Measurements from ENCODE around the gene NACC1. TPM values are rescaled to one million over a fixed set of nuclear protein-coding genes. Genes with fewer than 3 reads are reported as not detected.

Gene NACC1
- total RNA-seq: 10 to 100 TPM; 25.4 to 27.3 TPM

GRCh38 chr19:13117772-13118423 is at the start of gene NACC1:
Gene NACC1 (plus strand): TSS chr19:13118264. CDS start chr19:13135208, 16,944 bp downstream.
- no peaks in the 10 kb centered on the region for H3K27me3 ChIP-seq
- TF ChIP-seq CTCF (IDR thresholded peaks at IDR 0.05): no peak
- peak within 1 kb of the TSS; percentile 95 to 99 for H3K4me3 ChIP-seq
- H3K27ac ChIP-seq: peak within 1 kb of the TSS; percentile 75 to 81
- H3K4me1 ChIP-seq: peaks cover 0 to 48% of the 10 kb centered on the region in 2 donors
- H3K9me3 ChIP-seq: no peaks in the 10 kb centered on the region
- peaks cover 5% of the 10 kb centered on the region for H3K36me3 ChIP-seq
- DNase-seq (ENCODE audit: low spot score): peak; percentile 84

GRCh38 chr19:13069415-13070359 is 48.4 kb upstream of the NACC1 start:
- no peak for DNase-seq (ENCODE audit: low spot score)
- Histone ChIP-seq H3K9me3 (no peaks in the 10 kb centered on the region), H3K36me3 (peaks cover 14% of the 10 kb centered on the region), H3K27me3 (no peaks in the 10 kb centered on the region), H3K4me1 (peaks cover 0 to 85% of the 10 kb centered on the region in 2 donors), H3K27ac (peak overlapping the region; percentile 91), H3K4me3 (no peak overlapping the region)
- no peak for TF ChIP-seq CTCF (IDR thresholded peaks at IDR 0.05)

GRCh38 chr19:13070425-13071140 is 47.5 kb upstream of the NACC1 start:
- no peak for DNase-seq (ENCODE audit: low spot score)
- H3K4me3 ChIP-seq: no peak overlapping the region
- TF ChIP-seq CTCF (IDR thresholded peaks at IDR 0.05): no peak
- no peaks in the 10 kb centered on the region for H3K27me3 ChIP-seq
- H3K9me3 ChIP-seq: no peaks in the 10 kb centered on the region
- H3K36me3 ChIP-seq: peaks cover 16% of the 10 kb centered on the region
- peak overlapping the region; percentile 91 for H3K27ac ChIP-seq
- H3K4me1 ChIP-seq: peaks cover 0 to 80% of the 10 kb centered on the region in 2 donors

DNA sequence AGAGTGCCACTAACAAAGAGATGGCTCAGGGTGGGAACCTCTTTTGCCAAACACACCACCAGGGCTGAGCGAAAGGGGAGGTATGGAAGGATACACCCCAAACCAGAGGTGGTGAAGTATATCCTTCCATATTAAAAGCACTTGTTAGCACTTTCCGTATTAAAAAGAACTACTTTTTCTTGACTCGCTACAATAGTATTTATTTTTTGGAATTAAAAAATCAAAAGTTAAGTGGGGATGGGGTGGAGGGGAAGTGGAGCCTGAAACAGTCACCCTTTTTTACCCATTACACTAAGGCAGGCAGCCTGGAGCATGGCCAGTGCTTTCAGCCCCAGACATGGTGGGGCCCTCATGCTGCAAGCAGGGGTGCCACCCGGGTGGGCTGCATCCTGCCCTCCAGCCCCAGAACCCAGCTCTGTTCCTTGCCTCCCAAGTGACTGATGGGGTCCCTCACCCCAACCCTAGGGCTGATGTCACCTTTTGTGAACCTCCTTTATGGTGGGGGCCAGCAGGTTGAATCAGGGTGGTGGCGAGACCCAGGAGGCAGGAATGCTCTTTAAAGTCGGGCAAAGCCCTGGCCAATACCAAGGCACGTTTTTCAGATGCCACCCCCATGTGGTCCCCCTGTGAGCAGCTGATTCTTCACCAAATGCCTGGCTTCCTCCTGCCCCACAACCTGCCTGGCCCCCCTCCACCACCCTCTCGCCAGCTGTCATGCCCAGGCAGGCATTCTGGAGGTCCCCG is 46.4 kb upstream of the NACC1 start:
- TF ChIP-seq CTCF (IDR thresholded peaks at IDR 0.05): no peak
- peak overlapping the region; percentile 43 to 91 for H3K27ac ChIP-seq
- peaks cover 21% of the 10 kb centered on the region for H3K36me3 ChIP-seq
- H3K4me3 ChIP-seq: no peak overlapping the region
- no peaks in the 10 kb centered on the region for H3K27me3 ChIP-seq
- no peaks in the 10 kb centered on the region for H3K9me3 ChIP-seq
- H3K4me1 ChIP-seq: peaks cover 0 to 80% of the 10 kb centered on the region in 2 donors
- DNase-seq (ENCODE audit: low spot score): no peak

Data from right atrium auricular region (tissue), 2 donors.